Spleen (tissue), 7 donors: ENCODE data around the gene ATG16L2.
"Not testable (repeated sequence)": the region's sequence is repeated elsewhere in the genome, so short reads cannot be mapped to it uniquely, and the experiment has no call there.

Experiments used
- POLR2A ChIP-seq, 3 donors: fragments of 450-650 bp; IDR thresholded peaks; one replicate each; pipeline ENCODE4 v1.5.1; 2017; ENCODE audit warnings: antibody characterized with exemption in 3 of 3, mild to moderate bottlenecking in 1 of 3
- POLR2AphosphoS5 ChIP-seq, 3 donors: sonication (generic); formaldehyde crosslinking; IDR thresholded peaks; one replicate each; pipeline ENCODE4 v1.5.1; 2017; ENCODE audit warnings: antibody characterized with exemption in 3 of 3
- TF ChIP-seq, protein P1 (sequence below), 11 experiments: fragments of 200-600 bp in 7 of 11; fragments of 450-650 bp in 4 of 11; sonication (generic) in 4 of 11; IDR thresholded peaks in 8 of 11; conservative IDR thresholded peaks in 3 of 11; 1 replicate in 7 of 11; 2 replicates in 4 of 11; pipeline versions ENCODE4 v1.4.0 to v1.8.0; 2016 to 2021; ENCODE audit warnings: antibody characterized with exemption in 11 of 11, inconsistent platforms in 4 of 11, mild to moderate bottlenecking in 1 of 11
- donor health status: DM: no; HTN: no; CAD: no; lungs with moderate emphysema.
- donor health status: DM: no; HTN: no; CAD: no.
- donor health status: DM: no; HTN: no; CAD: no.

DNA sequence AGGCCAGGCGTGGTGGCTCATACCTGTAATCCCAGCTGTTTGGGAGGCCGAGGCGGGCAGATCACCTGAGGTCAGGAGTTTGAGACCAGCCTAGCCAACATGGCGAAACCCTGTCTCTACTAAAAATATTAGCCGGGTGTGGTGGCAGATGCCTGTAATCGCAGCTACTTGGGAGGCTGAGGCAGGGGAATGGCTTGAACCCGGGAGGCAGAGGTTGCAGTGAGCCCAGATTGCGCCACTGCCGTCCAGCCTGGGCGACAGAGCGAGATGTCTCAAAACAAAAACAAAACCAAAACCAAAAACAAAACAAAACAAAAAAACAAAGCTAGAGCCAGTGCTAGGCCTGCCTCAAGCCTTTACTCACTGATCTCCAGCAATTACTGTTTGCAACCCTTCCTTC lies 13.4 kb downstream of the ATG16L2 start:
- TF ChIP-seq, protein P1, sequence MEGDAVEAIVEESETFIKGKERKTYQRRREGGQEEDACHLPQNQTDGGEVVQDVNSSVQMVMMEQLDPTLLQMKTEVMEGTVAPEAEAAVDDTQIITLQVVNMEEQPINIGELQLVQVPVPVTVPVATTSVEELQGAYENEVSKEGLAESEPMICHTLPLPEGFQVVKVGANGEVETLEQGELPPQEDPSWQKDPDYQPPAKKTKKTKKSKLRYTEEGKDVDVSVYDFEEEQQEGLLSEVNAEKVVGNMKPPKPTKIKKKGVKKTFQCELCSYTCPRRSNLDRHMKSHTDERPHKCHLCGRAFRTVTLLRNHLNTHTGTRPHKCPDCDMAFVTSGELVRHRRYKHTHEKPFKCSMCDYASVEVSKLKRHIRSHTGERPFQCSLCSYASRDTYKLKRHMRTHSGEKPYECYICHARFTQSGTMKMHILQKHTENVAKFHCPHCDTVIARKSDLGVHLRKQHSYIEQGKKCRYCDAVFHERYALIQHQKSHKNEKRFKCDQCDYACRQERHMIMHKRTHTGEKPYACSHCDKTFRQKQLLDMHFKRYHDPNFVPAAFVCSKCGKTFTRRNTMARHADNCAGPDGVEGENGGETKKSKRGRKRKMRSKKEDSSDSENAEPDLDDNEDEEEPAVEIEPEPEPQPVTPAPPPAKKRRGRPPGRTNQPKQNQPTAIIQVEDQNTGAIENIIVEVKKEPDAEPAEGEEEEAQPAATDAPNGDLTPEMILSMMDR (IDR thresholded peaks at IDR 0.05 in 8 of 11, conservative IDR thresholded peaks at IDR 0.05 in 3 of 11), result not testable (repeated sequence)
- not testable (repeated sequence) for TF ChIP-seq POLR2AphosphoS5, POLR2A (IDR thresholded peaks at IDR 0.05)
